HepG2 (cell line): Measurements from ENCODE around the gene BAHD1. TPM values are rescaled to one million over a fixed set of nuclear protein-coding genes. Genes with fewer than 3 reads are reported as not detected.
A peak's percentile ranks its signal among the peaks of the same experiment; 100 is the strongest.

ENCODE experiments used
- AKAP8 ChIP-seq: sonication (generic); formaldehyde crosslinking; IDR thresholded peaks from 2 replicates; pipeline ENCODE4 v1.5.1; 2020; ENCODE audit warnings: mild to moderate bottlenecking, missing genetic modification reagents
- ASH2L ChIP-seq: fragments of 300-600, 200-600 bp; sonication (generic); IDR thresholded peaks from 2 replicates; pipeline ENCODE4 v1.7.0; 2017; ENCODE audit warnings: low read depth, mild to moderate bottlenecking, moderate library complexity, mixed read lengths, low read length; ENCODE audit not compliant: insufficient read length
- CREB1 ChIP-seq, 2 experiments: fragments of 450-650 bp in 1 of 2; IDR thresholded peaks; 2 replicates each; pipeline ENCODE4 v1.6.1; 2016 to 2017; ENCODE audit warnings: control low read depth in 1 of 2, mild to moderate bottlenecking in 1 of 2, missing compliant biosample characterization in 1 of 2, missing genetic modification characterization in 1 of 2
- E2F5 ChIP-seq: sonication (generic); formaldehyde crosslinking; conservative IDR thresholded peaks from 2 replicates; pipeline ENCODE4 v1.4.0; 2020; ENCODE audit warnings: missing genetic modification reagents
- HOXA9 ChIP-seq: sonication (generic); formaldehyde crosslinking; IDR thresholded peaks from 2 replicates; pipeline ENCODE4 v1.8.1; 2022; ENCODE audit warnings: missing genetic modification reagents, mild to moderate bottlenecking, moderate library complexity, borderline replicate concordance
- IKZF5 ChIP-seq: IDR thresholded peaks from 2 replicates; pipeline ENCODE4 v1.6.1; 2018; ENCODE audit warnings: missing genetic modification reagents, mild to moderate bottlenecking, missing compliant biosample characterization
- KAT7 ChIP-seq: IDR thresholded peaks from 2 replicates; pipeline ENCODE4 v1.6.1; 2018; ENCODE audit warnings: borderline replicate concordance, missing compliant biosample characterization
- KLF12 ChIP-seq: sonication (generic); formaldehyde crosslinking; IDR thresholded peaks from 2 replicates; pipeline ENCODE4 v1.4.0; 2020; ENCODE audit warnings: missing genetic modification reagents, borderline replicate concordance
- MXD4 ChIP-seq: IDR thresholded peaks from 2 replicates; pipeline ENCODE4 v1.6.1; 2016; ENCODE audit warnings: mild to moderate bottlenecking, missing biosample characterization, missing genetic modification reagents
- NKX3-1 ChIP-seq: sonication (generic); formaldehyde crosslinking; IDR thresholded peaks from 2 replicates; pipeline ENCODE4 v1.5.0; 2020; ENCODE audit warnings: missing genetic modification reagents
- RAD21 ChIP-seq: fragments of 450-650 bp; formaldehyde crosslinking; IDR thresholded peaks from 2 replicates; pipeline ENCODE4 v1.5.0; 2020; ENCODE audit warnings: mild to moderate bottlenecking
- SNAPC5 ChIP-seq: sonication (generic); formaldehyde crosslinking; IDR thresholded peaks from 2 replicates; pipeline ENCODE4 v1.8.1; 2023; ENCODE audit warnings: mild to moderate bottlenecking, missing genetic modification reagents, borderline replicate concordance
- TP53 ChIP-seq: sonication (generic); formaldehyde crosslinking; conservative IDR thresholded peaks from 2 replicates; pipeline ENCODE4 v1.4.0; 2020; ENCODE audit warnings: missing genetic modification reagents
- ZBTB44 ChIP-seq: sonication (generic); formaldehyde crosslinking; IDR thresholded peaks from 2 replicates; pipeline ENCODE4 v1.4.0; 2020; ENCODE audit warnings: missing genetic modification reagents
- ZFP1 ChIP-seq: IDR thresholded peaks from 2 replicates; pipeline ENCODE4 v1.6.1; 2016
- ZNF362 ChIP-seq: sonication (generic); formaldehyde crosslinking; IDR thresholded peaks from 2 replicates; pipeline ENCODE4 v1.4.0; 2020; ENCODE audit warnings: missing genetic modification reagents, mild to moderate bottlenecking, borderline replicate concordance
- ZNF382 ChIP-seq: sonication (generic); formaldehyde crosslinking; IDR thresholded peaks from 2 replicates; pipeline ENCODE4 v1.5.0; 2020; ENCODE audit warnings: missing genetic modification reagents, mild to moderate bottlenecking, borderline replicate concordance
- ZNF549 ChIP-seq: sonication (generic); formaldehyde crosslinking; IDR thresholded peaks from 2 replicates; pipeline ENCODE4 v1.5.0; 2020; ENCODE audit warnings: missing genetic modification reagents
- ZNF652 ChIP-seq: IDR thresholded peaks from 2 replicates; pipeline ENCODE4 v1.6.1; 2016; ENCODE audit warnings: low read depth, borderline replicate concordance
- ZNF737 ChIP-seq: sonication (generic); formaldehyde crosslinking; IDR thresholded peaks from 2 replicates; pipeline ENCODE4 v1.5.0; 2020; ENCODE audit warnings: missing genetic modification reagents, mild to moderate bottlenecking, borderline replicate concordance
- ZNF839 ChIP-seq: sonication (generic); formaldehyde crosslinking; IDR thresholded peaks from 2 replicates; pipeline ENCODE4 v1.4.0; 2020; ENCODE audit warnings: missing genetic modification reagents, mild to moderate bottlenecking, borderline replicate concordance
- ZXDC ChIP-seq: sonication (generic); formaldehyde crosslinking; IDR thresholded peaks from 2 replicates; pipeline ENCODE4 v1.5.0; 2020; ENCODE audit warnings: mild to moderate bottlenecking, missing genetic modification reagents
- polyA plus RNA-seq, 8 experiments: library from polyadenylated mRNA; depleted of rRNA in 3 of 8; stranded (reverse) in 7 of 8; unstranded in 1 of 8; fragments of >200 nt; fragmentation: Illumina TruSeq in 4 of 8; extraction: Trizol in 4 of 8; gene quantifications; 2 replicates each; pipeline versions ENCODE4 v1.2.1 to v1.2.3, GENCODE V29; 2011 to 2016; ENCODE audit warnings: low read depth in 4 of 8, missing spikeins in 1 of 8, mixed read lengths in 1 of 8; ENCODE audit not compliant: insufficient read depth in 1 of 8
- total RNA-seq, 5 experiments: library from RNA; depleted of rRNA; stranded (reverse); fragments of >200 nt; fragmentation: Illumina TruSeq; extraction: Trizol; gene quantifications; 2 replicates each; pipeline ENCODE4 v1.2.3, GENCODE V29; 2016; ENCODE audit warnings: low read depth in 1 of 5

BAHD1 gene
- total and polyA plus RNA-seq, 2 of the 13 experiments (the other 11 are each of a cell fraction or from before 2014, with no cell fraction given) = 3.3 to 8.7 TPM

GRCh38 chr15:40511472-40512133 is 70.8 kb downstream of the BAHD1 start (continued):
- TF ChIP-seq ZBTB44 (CRISPR knock-in tag) (no peak), MXD4 (peak; percentile 66; the same call in 1 of the 2 replicates), IKZF5 (CRISPR knock-in tag) (peak; percentile 86), ZNF737 (CRISPR knock-in tag) (no peak), TP53 (CRISPR knock-in tag) (no peak), ZFP1 (0 out of 2 replicates have a peak, but pooled peaks have one; percentile 35), HOXA9 (no peak; the same call in 1 of the 2 replicates), ZNF652 (no peak), ZNF839 (CRISPR knock-in tag) (peak; percentile 89; the same call in 1 of the 2 replicates), ZXDC (CRISPR knock-in tag) (peak; percentile 79; the same call in 1 of the 2 replicates), SNAPC5 (CRISPR knock-in tag) (no peak), RAD21 (CRISPR knock-in tag) (peak; percentile 36; the same call in 1 of the 2 replicates), ASH2L (no peak), KAT7 (CRISPR knock-in tag) (peak; percentile 59; the same call in 1 of the 2 replicates), CREB1 (IDR thresholded peaks at IDR 0.05) (no peak), CREB1 (CRISPR knock-in tag; IDR thresholded peaks at IDR 0.05) (no peak), KLF12 (CRISPR knock-in tag) (peak; percentile 86; the same call in 1 of the 2 replicates), ZNF549 (CRISPR knock-in tag) (no peak), E2F5 (CRISPR knock-in tag) (peak; percentile 60; the same call in 1 of the 2 replicates), NKX3-1 (CRISPR knock-in tag) (0 out of 2 replicates have a peak, but pooled peaks have one; percentile 24), AKAP8 (CRISPR knock-in tag) (no peak; the same call in 1 of the 2 replicates), ZNF362 (CRISPR knock-in tag) (peak; percentile 45; the same call in 1 of the 2 replicates), ZNF382 (no peak)
